Thyroid gland (tissue), 4 donors: ENCODE results near the gene NCSTN. TPM values are rescaled to one million over a fixed set of nuclear protein-coding genes. Genes with fewer than 3 reads are reported as not detected.

Source experiments
- DNase-seq, 2 donors: peaks; one replicate each; pipeline ENCODE4 v3.0.0-alpha.2; 2019
- H3K27ac ChIP-seq, 3 donors: fragments of 200-600 bp; sonication (generic); 1 replicate in 2 of 3; 2 replicates in 1 of 3; pipeline ENCODE4 v1.5.1; 2016 to 2019; ENCODE audit warnings: mild to moderate bottlenecking in 1 of 3, moderate library complexity in 1 of 3
- H3K27me3 ChIP-seq: fragments of 200-600 bp; sonication (generic); one replicate; pipeline ENCODE4 v1.5.1; 2019
- H3K36me3 ChIP-seq, 2 donors: fragments of 200-600 bp; sonication (generic); one replicate each; pipeline ENCODE4 v1.5.1; 2016 to 2019
- H3K4me1 ChIP-seq, 2 donors: fragments of 200-600 bp; sonication (generic); one replicate each; pipeline ENCODE4 v1.5.1; 2017 to 2019
- H3K4me3 ChIP-seq, 3 donors: fragments of 200-600 bp; sonication (generic); replicated peaks in 1 of 3; 1 replicate in 2 of 3; 2 replicates in 1 of 3; pipeline ENCODE4 v1.5.1; 2016; ENCODE audit warnings: mild to moderate bottlenecking in 1 of 3
- H3K9me3 ChIP-seq: fragments of 200-600 bp; sonication (generic); one replicate; pipeline ENCODE4 v1.5.1; 2017
- POLR2A ChIP-seq, 2 donors: fragments of 450-650 bp; IDR thresholded peaks; one replicate each; pipeline ENCODE4 v1.6.1; 2017; ENCODE audit warnings: antibody characterized with exemption in 2 of 2, mild to moderate bottlenecking in 2 of 2, moderate library complexity in 1 of 2
- WGBS, 2 donors: methylation state at CpG; one replicate each; pipeline ENCODE4 v1.1.5; 2017; 5-methylcytosine and 5-hydroxymethylcytosine counted together
- intact Hi-C: fragments of 100-400 bp; cut with DNase I; formaldehyde crosslinking; loops from one replicate; pipeline ENCODE4 v1.15.1; 2023
- small RNA-seq: library from RNA; depleted of rRNA; stranded (forward); fragments of <200 nt; gene quantifications from one replicate; pipeline ENCODE3, GENCODE V24; 2016
- total RNA-seq, 4 donors: library from RNA; depleted of rRNA; stranded (reverse); fragments of >200 nt; gene quantifications; one replicate each; pipeline ENCODE4 v1.2.3, GENCODE V29; 2016
- TF ChIP-seq, protein P1 (sequence below), 6 experiments: fragments of 200-600 bp in 3 of 6; fragments of 450-650 bp in 3 of 6; sonication (generic) in 3 of 6; IDR thresholded peaks; one replicate each; pipeline ENCODE4 v1.5.1; 2016 to 2019; ENCODE audit warnings: antibody characterized with exemption in 6 of 6, mild to moderate bottlenecking in 2 of 6, inconsistent platforms in 1 of 6, moderate library complexity in 1 of 6

Gene NCSTN
- total RNA-seq, 4 donors from 2014 or later, result 50.8 to 80.1 (median 68.5) TPM

DNA sequence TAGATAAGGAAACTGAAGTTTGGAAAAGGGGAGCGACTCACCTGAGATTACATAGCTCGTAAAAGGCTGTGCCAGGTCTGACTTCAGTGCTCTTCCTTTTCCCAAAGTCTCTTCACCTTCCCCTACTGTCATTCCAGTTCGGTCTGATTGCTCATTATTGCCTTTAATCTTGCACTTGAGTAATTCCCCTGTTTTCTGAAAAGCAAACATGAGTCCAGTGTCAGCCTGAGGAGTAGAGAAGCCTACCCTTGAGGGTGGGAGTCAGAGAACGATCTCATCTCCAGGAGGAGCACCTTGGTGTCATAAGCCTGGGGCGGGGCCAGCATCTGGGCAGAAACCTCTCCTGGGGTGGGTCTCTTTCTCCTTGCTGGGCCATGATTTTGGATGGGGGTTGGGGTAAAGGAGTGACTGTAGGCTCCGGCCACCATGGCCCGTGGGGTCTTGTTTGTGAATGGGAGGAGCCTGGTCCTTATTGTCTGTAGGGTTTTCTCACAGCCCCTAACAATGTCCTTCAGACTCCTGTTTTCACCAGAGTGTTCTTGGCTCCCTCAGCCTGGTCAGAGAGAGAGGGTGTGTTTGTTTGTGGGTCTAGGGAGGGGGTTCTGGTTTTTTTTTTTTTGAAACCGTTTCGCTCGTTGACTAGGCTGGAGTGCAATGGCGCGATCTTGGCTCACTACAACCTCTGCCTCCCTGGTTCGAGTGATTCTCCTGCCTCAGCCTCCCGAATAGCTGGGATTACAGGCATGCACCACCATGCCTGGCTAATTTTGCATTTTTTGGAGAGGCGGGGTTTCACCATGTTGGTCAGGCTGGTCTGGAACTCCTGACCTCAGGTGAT is 63.2 kb downstream of the NCSTN start:
- Histone ChIP-seq H3K9me3 (no peaks in the 10 kb centered on the region), H3K4me3 (no peak overlapping the region), H3K4me1 (peaks cover 6 to 34% of the 10 kb centered on the region in 2 donors), H3K36me3 (no peaks in the 10 kb centered on the region), H3K27ac (no peak overlapping the region), H3K27me3 (no peaks in the 10 kb centered on the region)
- WGBS, 2 donors, result 90 to 91% methylated on average over 15 of the region's 15 CpGs
- intact Hi-C loops, result no loop called here
- TF ChIP-seq, protein P1, sequence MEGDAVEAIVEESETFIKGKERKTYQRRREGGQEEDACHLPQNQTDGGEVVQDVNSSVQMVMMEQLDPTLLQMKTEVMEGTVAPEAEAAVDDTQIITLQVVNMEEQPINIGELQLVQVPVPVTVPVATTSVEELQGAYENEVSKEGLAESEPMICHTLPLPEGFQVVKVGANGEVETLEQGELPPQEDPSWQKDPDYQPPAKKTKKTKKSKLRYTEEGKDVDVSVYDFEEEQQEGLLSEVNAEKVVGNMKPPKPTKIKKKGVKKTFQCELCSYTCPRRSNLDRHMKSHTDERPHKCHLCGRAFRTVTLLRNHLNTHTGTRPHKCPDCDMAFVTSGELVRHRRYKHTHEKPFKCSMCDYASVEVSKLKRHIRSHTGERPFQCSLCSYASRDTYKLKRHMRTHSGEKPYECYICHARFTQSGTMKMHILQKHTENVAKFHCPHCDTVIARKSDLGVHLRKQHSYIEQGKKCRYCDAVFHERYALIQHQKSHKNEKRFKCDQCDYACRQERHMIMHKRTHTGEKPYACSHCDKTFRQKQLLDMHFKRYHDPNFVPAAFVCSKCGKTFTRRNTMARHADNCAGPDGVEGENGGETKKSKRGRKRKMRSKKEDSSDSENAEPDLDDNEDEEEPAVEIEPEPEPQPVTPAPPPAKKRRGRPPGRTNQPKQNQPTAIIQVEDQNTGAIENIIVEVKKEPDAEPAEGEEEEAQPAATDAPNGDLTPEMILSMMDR (IDR thresholded peaks at IDR 0.05), result no peak
- TF ChIP-seq POLR2A (IDR thresholded peaks at IDR 0.05), result no peak
- DNase-seq, result no peak

DNA sequence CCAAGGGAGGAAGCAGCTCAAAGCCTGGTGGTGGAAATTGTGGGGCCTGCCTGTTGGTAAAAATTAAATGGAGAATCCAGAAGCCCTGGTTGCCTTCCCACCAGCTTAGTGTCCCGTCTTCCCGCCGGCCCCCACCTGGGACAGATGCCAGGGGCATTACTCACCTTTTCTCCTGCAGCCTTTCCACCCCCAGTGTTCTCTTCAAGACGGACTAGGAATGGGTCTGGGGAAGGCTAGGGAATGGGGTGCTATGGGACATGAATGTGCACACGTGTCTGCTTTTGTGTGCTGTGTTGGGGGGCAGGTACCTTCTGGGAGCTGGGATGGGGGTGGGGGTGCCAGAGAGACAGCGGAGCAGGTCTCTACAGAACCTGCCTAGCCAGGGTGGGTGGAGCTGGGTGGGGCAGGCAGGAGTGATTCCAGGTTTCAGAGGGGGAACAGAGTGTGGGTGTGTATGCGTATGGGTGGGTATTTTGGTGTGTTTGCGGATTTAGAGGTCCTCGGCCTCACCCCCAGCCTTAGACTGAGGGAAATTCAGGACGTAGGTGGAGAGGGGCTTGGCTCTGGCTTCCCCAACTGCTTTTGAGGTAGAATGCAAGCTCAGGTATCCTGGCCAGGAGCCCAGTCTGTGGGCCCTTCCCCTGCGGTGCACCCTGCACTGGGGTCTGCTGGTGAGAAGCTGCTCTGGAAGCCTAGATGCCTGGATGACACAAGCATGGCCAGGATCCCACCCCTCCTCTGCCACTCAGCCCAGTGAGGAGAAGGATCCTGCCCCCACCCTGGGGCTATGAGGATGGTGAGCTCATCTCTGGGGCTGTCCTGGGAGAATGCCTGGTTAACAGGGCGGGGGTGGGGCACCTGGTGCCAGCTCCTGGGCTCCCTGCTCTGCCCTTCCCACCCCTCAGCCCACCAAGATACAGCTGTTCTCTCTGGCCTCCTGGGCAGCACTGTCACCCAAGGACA is 64.9 kb downstream of the NCSTN start:
- no peaks in the 10 kb centered on the region for H3K36me3 ChIP-seq
- no peaks in the 10 kb centered on the region for H3K27me3 ChIP-seq
- intact Hi-C loops, result no loop called here
- no peak overlapping the region for H3K4me3 ChIP-seq
- TF ChIP-seq, protein P1 (IDR thresholded peaks at IDR 0.05), result no peak
- TF ChIP-seq POLR2A (IDR thresholded peaks at IDR 0.05), result no peak
- DNase-seq, result peak in 1 of 2 donors; percentile 18
- 83 to 84% methylated on average over 9 to 12 of the region's 12 CpGs for WGBS, 2 donors
- H3K9me3 ChIP-seq, result no peaks in the 10 kb centered on the region
- no peak overlapping the region for H3K27ac ChIP-seq
- H3K4me1 ChIP-seq, result peaks cover 0 to 22% of the 10 kb centered on the region in 2 donors

Small RNA genes within 50 kb of the gene (small RNA-seq; reads per million reads assigned to genes)
- gene RF00019, result not detected
- gene RNU4-42P, result not detected

Other genes with a start within 250 kb of the NCSTN start
- gene IGSF8, start 244.8 kb upstream of the NCSTN start, total RNA-seq, result 10 to 100 TPM; 24.3 to 36.5 (median 28.2) TPM
- 1 to 10 TPM; 1.1 to 4.2 (median 2.6) TPM for gene ATP1A2, start 227.6 kb upstream of the NCSTN start, total RNA-seq
- not detected for gene ATP1A4, start 191.8 kb upstream of the NCSTN start, total RNA-seq
- gene CASQ1, start 152.8 kb upstream of the NCSTN start, total RNA-seq, result not detected
- 10 to 100 TPM; 47.9 to 68.5 (median 50.2) TPM for gene PEA15, start 138.0 kb upstream of the NCSTN start, total RNA-seq
- gene DCAF8, start 80.8 kb upstream of the NCSTN start, total RNA-seq, result 100 to 1,000 TPM; 221 to 239 (median 228) TPM
- gene PEX19, start 58.2 kb upstream of the NCSTN start, total RNA-seq, result 100 to 1,000 TPM in 2 of 4 donors, 10 to 100 TPM in 2; 65.2 to 120 (median 85.3) TPM
- 100 to 1,000 TPM; 172 to 334 (median 182) TPM for gene COPA, start 133 bp upstream of the NCSTN start, total RNA-seq
- gene NHLH1, start 23.7 kb downstream of the NCSTN start, total RNA-seq, result not detected
- 10 to 100 TPM in 1 of 4 donors, 1 to 10 TPM in 3; 5.8 to 28.5 (median 7.8) TPM for gene VANGL2, start 57.2 kb downstream of the NCSTN start, total RNA-seq
- gene SLAMF6, start 179.9 kb downstream of the NCSTN start, total RNA-seq, result 1 to 10 TPM; 1.3 to 3.6 (median 1.7) TPM
- gene CD84, start 236.1 kb downstream of the NCSTN start, total RNA-seq, result 1 to 10 TPM; 1.8 to 5.8 (median 2.4) TPM